Fibroblast of skin of left biceps (primary cell): ENCODE data around the gene HIVEP2.

Experiments used
- DNase-seq, 2 experiments: peaks; one replicate each; pipeline ENCODE4 v3.0.0-alpha.2; 2013; ENCODE audit warnings: low read depth in 2 of 2

HIVEP2 gene

GRCh38 chr6:142841915-142842314 is 103.1 kb downstream of the HIVEP2 start:
- DNase-seq, result no peak

- DNase-seq, result no peak
These were observed 105.3 kb downstream of the HIVEP2 start for GRCh38 chr6:142839686-142840040.

- no peak for DNase-seq
These were observed 105.9 kb downstream of the HIVEP2 start for GRCh38 chr6:142838821-142839685.

GRCh38 chr6:142835787-142836535 is 109.0 kb downstream of the HIVEP2 start:
- DNase-seq, result no peak

DNA sequence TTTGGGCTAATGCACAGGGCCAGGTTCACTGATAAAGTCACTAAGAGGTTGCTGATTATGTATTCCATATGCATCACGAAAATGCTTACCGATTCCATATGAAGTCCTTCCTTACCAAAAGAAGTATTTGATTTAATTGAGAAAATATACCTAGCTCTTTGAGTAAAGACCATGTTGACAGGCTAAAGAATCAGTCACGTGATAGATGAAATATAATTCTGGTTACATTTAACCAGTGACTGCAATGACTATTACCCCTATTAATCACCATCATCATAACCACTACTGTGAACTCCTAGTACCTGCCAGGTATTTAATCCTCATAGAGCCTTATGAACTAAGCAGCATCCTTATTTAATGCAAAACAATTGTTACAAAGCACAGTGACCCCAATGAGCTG is 110.1 kb downstream of the HIVEP2 start:
- no peak for DNase-seq

DNA sequence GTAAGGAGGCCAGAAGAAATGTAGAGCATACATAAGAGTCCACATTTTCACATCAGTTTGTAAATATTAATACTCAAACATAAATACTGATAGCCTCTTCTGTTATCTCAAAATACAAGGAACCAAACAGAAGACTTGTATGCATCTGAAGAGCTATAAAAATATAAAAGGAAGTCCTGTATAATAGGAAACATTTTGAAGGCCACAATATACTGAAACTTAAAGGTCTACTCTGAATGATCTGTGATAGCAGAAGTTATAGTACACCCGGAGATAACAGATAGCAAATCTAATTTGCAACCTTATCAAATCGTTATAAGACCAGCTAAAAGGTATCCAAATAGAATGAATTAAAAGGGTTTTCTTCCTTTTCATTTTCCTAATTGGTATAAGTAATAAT is 111.2 kb downstream of the HIVEP2 start:
- DNase-seq, result no peak

- DNase-seq, result peak; percentile 72 to 79
These were observed 111.9 kb downstream of the HIVEP2 start for GRCh38 chr6:142833054-142833453.

DNA sequence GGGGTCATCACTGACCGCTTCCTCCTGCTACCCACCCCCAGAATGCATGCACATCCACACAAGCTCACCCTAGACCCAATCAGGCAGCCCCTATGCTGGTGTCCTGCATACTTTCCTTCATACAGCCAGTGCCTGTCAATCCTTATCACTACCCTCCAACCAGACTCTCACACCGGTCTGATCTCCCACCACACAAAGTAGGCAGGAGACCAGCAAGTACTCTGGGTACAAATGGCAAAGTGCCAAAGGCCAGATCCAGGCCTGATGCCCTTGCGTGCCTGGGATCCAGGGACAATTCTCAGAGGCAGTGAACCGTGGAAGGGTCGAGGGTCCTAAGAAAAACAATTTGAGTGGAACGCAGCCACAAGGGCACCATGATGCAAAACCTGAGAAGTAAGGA is 114.2 kb downstream of the HIVEP2 start:
- DNase-seq, result no peak

GRCh38 chr6:142830116-142830710 is 114.8 kb downstream of the HIVEP2 start:
- no peak for DNase-seq

DNA sequence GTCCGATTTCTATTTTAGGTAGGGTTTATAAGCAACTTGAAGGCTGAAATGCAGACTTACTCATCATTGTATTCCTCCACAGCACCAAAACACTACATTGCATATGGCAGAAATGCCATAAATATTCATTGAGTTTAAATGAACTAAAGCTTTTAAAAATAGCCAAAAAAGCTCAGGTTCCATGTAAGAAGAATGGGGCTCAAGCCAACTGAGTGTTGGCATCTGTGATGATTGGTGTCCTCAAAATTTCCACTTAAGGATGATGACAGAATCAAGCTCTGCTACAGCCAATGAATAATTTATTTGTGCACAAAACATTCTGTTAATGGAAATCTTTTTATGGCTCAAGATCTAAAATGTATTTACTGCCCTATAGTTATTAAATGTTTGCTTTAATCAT is 115.4 kb downstream of the HIVEP2 start:
- DNase-seq, result no peak

DNA sequence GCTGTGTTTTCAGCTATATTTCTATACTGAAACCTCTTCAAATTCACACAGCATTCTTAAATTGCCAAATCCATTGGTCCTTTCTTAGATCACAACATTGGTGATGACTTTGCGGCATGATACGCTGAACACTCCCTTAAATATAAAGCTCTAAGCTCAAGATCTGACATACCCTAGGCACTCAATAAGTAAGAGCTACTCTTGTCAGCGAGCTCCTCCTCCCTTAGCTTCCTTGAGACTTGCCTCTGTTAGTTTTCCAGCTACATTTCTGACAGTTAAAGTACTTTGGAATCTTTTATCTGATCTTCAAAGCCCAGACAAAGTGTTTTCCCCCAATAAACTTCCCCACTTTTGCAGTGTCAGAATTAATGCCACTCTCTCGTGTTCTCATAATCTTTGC is 117.0 kb downstream of the HIVEP2 start:
- no peak for DNase-seq

DNA sequence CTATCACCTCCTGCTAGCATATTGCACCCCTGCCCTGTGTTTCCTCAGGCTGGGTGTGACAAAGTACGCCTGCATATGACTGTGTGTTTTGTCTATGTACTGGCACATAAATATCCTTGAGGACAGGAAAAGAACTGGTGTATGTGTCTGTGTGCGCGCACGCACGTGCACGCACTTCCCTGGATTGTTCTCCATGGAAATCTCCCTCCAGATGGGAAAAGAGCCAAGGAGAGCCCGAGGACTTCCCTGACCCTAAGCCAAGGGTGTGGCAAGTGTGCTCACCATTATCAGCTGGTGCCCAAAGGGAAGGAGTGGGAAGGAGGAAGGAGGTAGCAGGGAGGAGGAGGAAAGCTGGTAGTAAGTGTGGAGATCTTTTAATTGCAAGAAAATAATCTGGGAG is 117.6 kb downstream of the HIVEP2 start:
- no peak for DNase-seq

DNA sequence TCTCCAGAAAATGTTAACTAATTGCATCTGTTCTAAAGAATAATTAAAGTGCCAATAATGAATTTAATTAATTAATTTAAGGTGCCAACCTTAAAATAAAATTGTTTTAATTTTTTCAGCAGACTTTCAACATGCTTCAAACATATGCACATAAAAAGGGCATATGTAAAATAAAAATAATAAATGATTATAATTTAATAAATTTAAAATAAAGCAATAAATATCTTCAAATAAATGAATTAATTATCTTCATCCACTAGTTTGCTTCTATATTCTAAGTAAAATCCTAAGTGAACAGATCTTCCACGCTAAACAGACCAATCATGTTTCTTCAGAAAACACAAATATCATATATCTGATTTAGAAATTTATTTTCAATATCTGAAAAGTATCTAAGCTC is 119.2 kb downstream of the HIVEP2 start:
- DNase-seq, result no peak

- DNase-seq, result no peak
These were observed 120.5 kb downstream of the HIVEP2 start for GRCh38 chr6:142824426-142824825.

DNA sequence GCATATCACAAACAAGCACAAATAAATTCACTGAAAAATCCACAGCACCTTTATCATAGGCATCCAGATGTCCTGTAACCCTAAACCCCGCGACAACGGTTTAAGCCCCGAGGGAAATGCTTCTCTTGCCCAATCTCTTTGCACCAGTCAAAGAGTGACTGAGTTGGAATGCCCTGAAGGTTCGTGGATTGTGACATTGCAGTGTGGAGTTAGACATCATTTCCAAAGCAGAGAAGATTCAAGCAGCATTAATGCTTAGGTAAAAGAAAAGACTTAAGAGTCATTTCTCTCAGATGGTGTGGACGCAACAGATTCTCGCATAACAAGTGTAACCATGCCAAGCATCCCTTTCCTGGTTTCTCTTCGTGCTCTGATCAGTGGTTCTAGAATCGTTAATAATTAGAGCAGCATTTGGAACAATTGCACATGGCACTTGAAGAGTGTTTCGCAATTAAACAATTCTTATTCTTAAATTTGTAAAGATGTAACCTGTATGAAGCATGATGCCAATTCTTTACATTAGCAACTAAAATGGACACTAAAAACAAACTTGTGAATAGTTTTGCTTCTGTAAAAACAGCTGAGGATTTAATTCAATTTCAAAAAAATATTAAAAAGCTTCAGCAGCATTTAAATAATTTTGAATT is 121.6 kb downstream of the HIVEP2 start:
- DNase-seq, result no peak

DNA sequence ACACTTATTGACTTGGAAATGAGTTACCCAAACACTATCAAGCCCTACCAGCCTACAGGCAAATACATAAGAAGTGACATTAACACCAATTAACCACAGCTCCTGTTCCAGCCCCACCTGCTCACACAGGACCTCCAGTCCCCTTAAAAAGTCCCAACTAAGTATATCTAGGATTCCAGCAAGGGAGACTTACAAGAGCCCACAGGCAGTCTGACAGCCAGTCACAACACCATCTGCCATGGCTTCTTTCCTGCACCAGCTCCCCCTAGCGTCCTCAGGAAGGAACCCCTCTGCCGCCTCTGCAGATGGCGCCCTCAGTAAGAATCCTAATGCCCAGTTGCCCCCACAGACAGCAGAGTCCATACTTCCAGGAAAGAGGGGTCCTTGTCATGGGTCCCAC is 122.1 kb downstream of the HIVEP2 start:
- no peak for DNase-seq

- no peak for DNase-seq
These were observed 122.6 kb downstream of the HIVEP2 start for GRCh38 chr6:142822383-142822782.

GRCh38 chr6:142821860-142822259 is 123.1 kb downstream of the HIVEP2 start:
- no peak for DNase-seq

- no peak for DNase-seq
These were observed 123.7 kb downstream of the HIVEP2 start for GRCh38 chr6:142821164-142821716.

DNA sequence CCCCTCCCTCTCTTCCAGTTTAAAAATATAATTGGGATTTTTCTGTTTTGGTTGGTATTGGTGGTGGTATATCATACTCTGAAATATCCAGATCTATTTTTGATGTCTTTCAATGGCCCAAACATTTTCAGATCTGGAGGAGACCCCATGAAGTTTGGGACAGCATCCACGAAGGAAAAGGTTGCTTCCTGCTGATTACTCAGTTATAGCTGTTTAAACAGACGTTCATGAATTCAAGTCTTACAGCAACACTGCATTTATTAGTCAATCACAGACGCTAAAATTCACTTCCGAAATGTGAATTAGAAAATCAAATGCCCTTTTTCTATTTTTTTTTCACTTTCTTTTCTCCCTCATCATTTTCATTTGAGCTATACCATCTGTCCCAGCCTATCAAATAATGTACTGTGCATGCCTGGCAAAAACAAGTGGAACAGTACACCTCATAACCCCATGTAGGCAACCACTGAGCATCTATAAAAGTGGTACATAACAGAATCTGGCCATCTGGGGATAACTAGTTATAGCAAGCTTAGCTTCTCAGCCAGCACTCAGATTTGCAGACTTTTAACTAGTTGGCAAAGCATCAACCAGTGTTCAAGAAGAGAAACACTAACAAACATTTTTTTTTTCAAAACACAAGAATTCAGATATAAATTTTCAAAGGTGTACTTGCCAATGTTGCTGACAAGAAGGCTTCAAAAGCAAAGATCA is 124.5 kb downstream of the HIVEP2 start:
- DNase-seq, result no peak

GRCh38 chr6:142819603-142820337 is 125.2 kb downstream of the HIVEP2 start:
- no peak for DNase-seq
